22Rv1 (cell line): Measurements from ENCODE around the gene GANAB.

Source experiments
- ZFX ChIP-seq: fragments of 450-650 bp; IDR thresholded peaks from 2 replicates; pipeline ENCODE4 v1.6.1; 2017; ENCODE audit warnings: antibody characterized with exemption, borderline replicate concordance
- TF ChIP-seq, protein P1 (sequence below): fragments of 450-650 bp; IDR thresholded peaks from 2 replicates; pipeline ENCODE4 v1.5.1; 2017; ENCODE audit warnings: mild to moderate bottlenecking

DNA sequence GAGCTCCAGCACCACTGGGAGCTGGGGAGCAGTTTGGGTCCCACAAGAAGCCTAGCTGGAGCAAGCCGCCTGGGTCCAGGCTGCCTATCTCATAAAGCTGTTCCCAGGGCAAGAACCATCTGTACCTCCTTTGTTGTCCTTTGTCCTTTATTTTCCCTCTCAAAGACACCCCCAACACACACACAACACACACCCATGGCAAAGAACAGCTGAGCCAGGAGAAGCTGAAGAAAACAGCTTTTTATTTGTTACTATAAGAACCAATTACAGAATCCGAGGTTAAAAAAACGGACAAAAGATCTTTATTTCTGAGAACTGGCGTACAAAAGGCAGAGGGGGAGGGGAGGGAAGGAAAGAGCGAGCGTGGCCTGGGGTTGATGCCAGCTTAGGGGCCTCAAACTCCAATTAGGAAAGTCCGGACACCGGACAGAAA, 53.4 kb downstream of the GANAB start:
- TF ChIP-seq, protein P1, sequence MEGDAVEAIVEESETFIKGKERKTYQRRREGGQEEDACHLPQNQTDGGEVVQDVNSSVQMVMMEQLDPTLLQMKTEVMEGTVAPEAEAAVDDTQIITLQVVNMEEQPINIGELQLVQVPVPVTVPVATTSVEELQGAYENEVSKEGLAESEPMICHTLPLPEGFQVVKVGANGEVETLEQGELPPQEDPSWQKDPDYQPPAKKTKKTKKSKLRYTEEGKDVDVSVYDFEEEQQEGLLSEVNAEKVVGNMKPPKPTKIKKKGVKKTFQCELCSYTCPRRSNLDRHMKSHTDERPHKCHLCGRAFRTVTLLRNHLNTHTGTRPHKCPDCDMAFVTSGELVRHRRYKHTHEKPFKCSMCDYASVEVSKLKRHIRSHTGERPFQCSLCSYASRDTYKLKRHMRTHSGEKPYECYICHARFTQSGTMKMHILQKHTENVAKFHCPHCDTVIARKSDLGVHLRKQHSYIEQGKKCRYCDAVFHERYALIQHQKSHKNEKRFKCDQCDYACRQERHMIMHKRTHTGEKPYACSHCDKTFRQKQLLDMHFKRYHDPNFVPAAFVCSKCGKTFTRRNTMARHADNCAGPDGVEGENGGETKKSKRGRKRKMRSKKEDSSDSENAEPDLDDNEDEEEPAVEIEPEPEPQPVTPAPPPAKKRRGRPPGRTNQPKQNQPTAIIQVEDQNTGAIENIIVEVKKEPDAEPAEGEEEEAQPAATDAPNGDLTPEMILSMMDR, result no peak
- TF ChIP-seq ZFX, result no peak
